ENCODE results near the gene HSD17B8.
"Not testable (repeated sequence)": the region's sequence is repeated elsewhere in the genome, so short reads cannot be mapped to it uniquely, and the experiment has no call there.

The HSD17B8 gene

DNA sequence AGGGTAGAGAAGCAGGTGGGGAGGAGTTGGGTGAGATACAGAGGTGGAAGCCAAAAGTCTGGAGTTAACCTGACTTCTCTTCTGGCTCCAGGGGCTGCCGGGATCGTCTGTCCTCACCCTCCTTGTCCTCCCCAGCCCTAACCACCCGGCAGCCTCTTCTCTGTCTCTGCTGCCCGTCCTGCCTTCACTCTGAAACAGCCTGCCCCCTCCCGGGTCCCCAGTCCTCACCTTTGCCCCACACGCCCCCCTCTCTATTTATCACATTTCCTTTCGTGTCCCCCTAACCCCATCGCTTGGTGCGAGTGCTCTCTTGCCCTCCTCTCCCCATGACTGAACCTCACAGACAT, 9.5 kb downstream of the HSD17B8 start:
- H3K4me3 ChIP-seq (ENCODE audit: low read length) = peak overlapping the region; percentile 58
- TF ChIP-seq, protein P1, sequence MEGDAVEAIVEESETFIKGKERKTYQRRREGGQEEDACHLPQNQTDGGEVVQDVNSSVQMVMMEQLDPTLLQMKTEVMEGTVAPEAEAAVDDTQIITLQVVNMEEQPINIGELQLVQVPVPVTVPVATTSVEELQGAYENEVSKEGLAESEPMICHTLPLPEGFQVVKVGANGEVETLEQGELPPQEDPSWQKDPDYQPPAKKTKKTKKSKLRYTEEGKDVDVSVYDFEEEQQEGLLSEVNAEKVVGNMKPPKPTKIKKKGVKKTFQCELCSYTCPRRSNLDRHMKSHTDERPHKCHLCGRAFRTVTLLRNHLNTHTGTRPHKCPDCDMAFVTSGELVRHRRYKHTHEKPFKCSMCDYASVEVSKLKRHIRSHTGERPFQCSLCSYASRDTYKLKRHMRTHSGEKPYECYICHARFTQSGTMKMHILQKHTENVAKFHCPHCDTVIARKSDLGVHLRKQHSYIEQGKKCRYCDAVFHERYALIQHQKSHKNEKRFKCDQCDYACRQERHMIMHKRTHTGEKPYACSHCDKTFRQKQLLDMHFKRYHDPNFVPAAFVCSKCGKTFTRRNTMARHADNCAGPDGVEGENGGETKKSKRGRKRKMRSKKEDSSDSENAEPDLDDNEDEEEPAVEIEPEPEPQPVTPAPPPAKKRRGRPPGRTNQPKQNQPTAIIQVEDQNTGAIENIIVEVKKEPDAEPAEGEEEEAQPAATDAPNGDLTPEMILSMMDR (IDR thresholded peaks at IDR 0.05; ENCODE audit: insufficient read depth, low read depth, low read length, missing control alignments) = no peak
- DNase-seq (ENCODE audit: low read depth) = no peak

DNA sequence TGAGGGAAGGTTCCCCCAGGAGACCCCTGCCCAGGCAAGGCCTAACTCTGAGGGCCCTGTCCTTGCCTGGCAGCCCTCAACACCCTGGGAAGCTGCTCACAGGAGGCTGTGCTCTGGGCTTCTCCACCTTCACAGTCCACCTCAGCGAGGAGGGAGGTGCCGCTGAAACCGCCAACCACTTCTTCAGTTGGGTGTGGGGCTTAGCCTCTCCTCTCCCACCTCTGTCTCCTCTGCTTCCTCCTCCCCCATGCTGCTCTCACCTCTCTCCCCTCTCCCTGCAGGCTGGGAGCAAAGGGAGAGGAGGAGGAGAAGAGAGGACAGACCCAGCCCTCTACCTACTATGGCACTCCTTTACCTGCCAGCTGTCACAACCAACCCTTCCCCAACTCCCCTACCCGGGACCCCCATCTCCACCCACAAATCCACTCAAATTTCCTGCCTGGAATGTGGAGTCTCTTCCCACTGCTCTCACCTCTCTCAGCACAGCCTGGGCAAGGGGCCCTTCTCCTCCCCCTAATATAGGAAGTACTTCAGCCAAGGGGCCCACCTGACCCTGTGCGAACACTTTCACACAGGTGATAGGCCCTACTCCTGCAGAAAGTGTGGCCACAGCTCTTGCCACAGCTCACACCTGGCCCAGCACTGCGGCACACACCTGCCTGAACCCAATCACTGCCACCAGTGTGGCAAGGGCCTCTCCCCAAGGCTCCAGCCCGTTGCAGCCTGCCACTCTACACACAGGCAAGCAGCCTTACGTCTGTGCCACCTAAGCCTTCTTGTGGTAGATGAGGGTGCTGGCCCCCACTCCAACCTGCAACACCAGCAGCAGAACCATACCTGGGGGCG, 11.0 kb downstream of the HSD17B8 start:
- TF ChIP-seq, protein P1 (IDR thresholded peaks at IDR 0.05; ENCODE audit: insufficient read depth, low read depth, low read length, missing control alignments) = no peak
- no peak for DNase-seq (ENCODE audit: low read depth)

DNA sequence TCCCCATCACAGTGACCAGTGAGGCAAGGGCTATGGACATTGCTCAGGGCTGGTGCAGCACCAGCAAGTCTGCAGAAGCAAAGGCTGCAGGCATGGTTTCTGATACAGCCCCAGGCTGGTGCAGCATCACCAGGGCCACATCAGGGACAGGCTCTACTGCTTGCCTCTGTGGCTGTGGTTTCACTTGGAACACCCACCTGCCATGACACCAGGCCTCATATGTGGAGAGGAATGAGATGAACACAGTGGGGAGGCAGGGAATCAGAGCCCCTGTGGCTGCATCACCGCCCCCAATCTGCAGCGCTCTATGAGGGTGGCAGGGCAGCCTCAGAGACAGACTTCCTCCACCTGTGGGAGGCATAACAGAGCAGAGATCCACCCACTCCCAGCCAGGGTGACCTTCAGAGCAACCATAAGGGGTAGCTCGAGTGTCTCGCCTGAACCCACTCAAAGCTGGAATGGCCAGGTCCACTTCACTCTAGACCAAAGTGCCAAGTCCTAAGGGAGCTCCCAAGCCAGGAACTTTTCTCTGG, 11.7 kb downstream of the HSD17B8 start:
- TF ChIP-seq, protein P1 (IDR thresholded peaks at IDR 0.05; ENCODE audit: insufficient read depth, low read depth, low read length, missing control alignments) = no peak
- no peak overlapping the region for H3K4me3 ChIP-seq (ENCODE audit: low read length)

More for the DNA sequence above, 11.0 kb downstream of the HSD17B8 start:
- no peak overlapping the region for H3K4me3 ChIP-seq (ENCODE audit: low read length)

DNA sequence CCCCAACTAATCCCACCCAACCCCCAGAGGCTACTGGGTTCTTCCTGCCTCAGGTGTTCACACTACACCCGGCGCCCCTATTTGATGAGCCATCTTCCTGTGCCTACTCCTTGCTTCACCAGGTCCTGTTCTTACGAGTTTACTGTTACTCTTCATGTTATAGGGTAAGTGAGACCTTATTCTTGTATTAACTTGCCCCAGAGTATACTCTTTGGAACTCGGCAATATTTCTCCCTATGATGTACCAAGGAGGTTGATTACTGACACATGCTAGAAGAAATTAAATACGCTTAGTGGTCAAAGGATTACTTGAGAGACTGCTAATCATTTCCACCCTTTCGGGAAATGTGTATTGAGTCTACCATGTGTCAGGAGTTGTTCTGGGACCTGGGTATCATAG, 12.8 kb downstream of the HSD17B8 start:
- peak; percentile 85 for DNase-seq (ENCODE audit: low read depth)
- no peak overlapping the region for H3K4me3 ChIP-seq (ENCODE audit: low read length)
- TF ChIP-seq, protein P1 (IDR thresholded peaks at IDR 0.05; ENCODE audit: insufficient read depth, low read depth, low read length, missing control alignments) = no peak

More for the DNA sequence above, 11.7 kb downstream of the HSD17B8 start:
- no peak for DNase-seq (ENCODE audit: low read depth)

DNA sequence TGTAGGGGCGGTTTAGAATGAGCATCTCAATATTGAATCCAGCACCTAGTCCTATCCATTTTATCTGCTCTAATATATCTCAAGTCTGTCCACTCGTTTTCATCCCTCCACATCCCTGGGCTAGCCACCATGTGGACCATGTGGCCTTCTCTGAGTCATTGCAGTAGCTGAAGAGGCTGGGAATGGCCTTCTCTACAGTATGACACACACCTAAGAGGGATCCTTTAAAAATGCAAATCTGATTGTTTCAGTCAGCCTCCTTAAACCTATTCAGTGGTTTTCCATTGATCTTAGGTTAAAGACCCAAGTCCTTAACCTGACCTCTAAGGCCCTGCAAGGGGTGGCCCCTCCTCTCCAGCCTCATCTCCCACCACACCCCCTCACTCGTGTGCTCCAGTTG, 13.2 kb downstream of the HSD17B8 start:
- DNase-seq (ENCODE audit: low read depth) = peak; percentile 67
- no peak overlapping the region for H3K4me3 ChIP-seq (ENCODE audit: low read length)
- TF ChIP-seq, protein P1 (IDR thresholded peaks at IDR 0.05; ENCODE audit: insufficient read depth, low read depth, low read length, missing control alignments) = no peak

DNA sequence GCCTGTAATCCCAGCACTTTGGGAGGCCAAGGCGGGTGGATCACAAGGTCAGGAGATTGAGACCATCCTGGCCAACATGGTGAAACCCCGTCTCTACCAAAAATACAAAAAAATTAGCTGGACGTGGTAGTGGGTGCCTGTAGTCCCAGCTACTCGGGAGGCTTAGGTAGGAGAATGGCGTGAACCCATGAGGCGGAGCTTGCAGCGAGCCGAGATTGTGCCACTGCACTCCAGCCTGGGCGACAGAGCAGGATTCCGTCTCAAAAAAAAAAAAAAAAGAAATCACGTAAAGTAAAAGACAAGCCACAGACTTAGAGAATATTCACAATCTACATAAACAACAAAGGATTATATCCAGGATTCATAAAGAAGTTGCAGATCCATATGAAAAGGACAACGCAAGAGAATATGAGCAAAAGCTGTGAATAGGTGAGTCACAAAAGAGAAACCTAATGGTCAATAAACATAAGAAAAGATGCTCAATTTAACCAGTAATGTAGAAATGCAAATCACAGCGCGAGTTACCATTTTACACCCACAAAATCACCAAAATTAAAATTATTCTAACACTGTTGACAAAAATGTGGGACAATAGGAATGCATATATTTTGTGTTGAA, 22.2 kb downstream of the HSD17B8 start:
- not testable (repeated sequence) for DNase-seq (ENCODE audit: low read depth); H3K4me3 ChIP-seq (ENCODE audit: low read length)

DNA sequence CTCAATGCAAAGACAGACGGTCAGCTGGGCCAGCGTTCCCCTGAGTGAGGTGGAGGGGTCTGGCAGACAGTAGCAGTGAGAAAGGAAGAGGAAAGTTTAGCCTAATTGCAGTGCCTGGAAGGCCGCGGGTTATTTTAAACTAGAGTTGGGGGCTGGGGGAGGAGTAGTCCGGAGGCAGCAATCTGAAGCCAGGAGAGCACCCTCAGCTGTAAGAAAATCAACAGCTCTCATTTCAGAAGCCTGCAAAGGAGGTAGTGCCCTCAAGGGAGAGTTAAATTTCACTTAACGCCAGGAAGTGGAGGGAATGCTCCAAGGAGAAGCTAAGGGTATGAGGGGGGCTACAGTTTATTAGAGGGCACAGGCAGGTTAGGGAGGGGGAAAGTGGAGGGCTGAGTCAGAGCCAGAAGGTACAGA, 30.8 kb downstream of the HSD17B8 start:
- no peak for DNase-seq (ENCODE audit: low read depth)
- TF ChIP-seq, protein P1 (IDR thresholded peaks at IDR 0.05; ENCODE audit: insufficient read depth, low read depth, low read length, missing control alignments) = no peak
- no peak overlapping the region for H3K4me3 ChIP-seq (ENCODE audit: low read length)

All from epithelial cell of esophagus (primary cell).